Body of pancreas (tissue), 4 donors: ENCODE data around the gene UPK3BL2. TPM values are rescaled to one million over a fixed set of nuclear protein-coding genes. Genes with fewer than 3 reads are reported as not detected.
"Not testable (repeated sequence)": the region's sequence is repeated elsewhere in the genome, so short reads cannot be mapped to it uniquely, and the experiment has no call there.

ENCODE experiments used
- ATAC-seq: fragments of 150-250 bp; one replicate; pipeline ENCODE4 v1.9.1; 2016
- DNase-seq, 4 donors: peaks; one replicate each; pipeline ENCODE4 v3.0.0-alpha.2; 2019
- H3K27ac ChIP-seq, 4 donors: fragments of 200-600 bp; sonication (generic); 1 replicate in 3 of 4; 2 replicates in 1 of 4; pipeline versions ENCODE4 v1.5.1 to v1.6.1; 2016 to 2019; ENCODE audit warnings: mild to moderate bottlenecking in 1 of 4, mixed read lengths in 1 of 4, moderate library complexity in 1 of 4
- H3K27me3 ChIP-seq, 2 donors: fragments of 200-600 bp; sonication (generic); one replicate each; pipeline ENCODE4 v1.6.0; 2016; ENCODE audit warnings: mild to moderate bottlenecking in 1 of 2
- H3K36me3 ChIP-seq, 2 donors: fragments of 200-600 bp; sonication (generic); replicated peaks in 1 of 2; 2 replicates each; pipeline ENCODE4 v1.5.1; 2016; ENCODE audit warnings: low read depth in 2 of 2; ENCODE audit not compliant: insufficient read depth in 1 of 2
- H3K4me1 ChIP-seq: fragments of 200-600 bp; sonication (generic); one replicate; pipeline ENCODE4 v1.6.0; 2016
- H3K4me3 ChIP-seq, 2 donors: fragments of 200-600 bp; sonication (generic); 1 replicate in 1 of 2; 2 replicates in 1 of 2; pipeline ENCODE4 v1.5.1; 2016 to 2019
- H3K9me3 ChIP-seq, 3 donors: fragments of 200-600 bp; sonication (generic); 1 replicate in 2 of 3; 2 replicates in 1 of 3; pipeline ENCODE4 v1.5.1; 2016
- WGBS, 2 donors: methylation state at CpG; one replicate each; pipeline ENCODE4 v1.1.5; 2017; 5-methylcytosine and 5-hydroxymethylcytosine counted together
- intact Hi-C: fragments of 100-400 bp; cut with DNase I; formaldehyde crosslinking; loops from one replicate; pipeline ENCODE4 v1.15.1; 2023
- total RNA-seq, 2 donors: library from RNA; depleted of rRNA; stranded (reverse); fragments of >200 nt; gene quantifications; one replicate each; pipeline ENCODE4 v1.1.0, GENCODE V29; 2016

The UPK3BL2 gene
- total RNA-seq, 2 donors from 2014 or later, result 7.5 to 20.4 TPM

DNA sequence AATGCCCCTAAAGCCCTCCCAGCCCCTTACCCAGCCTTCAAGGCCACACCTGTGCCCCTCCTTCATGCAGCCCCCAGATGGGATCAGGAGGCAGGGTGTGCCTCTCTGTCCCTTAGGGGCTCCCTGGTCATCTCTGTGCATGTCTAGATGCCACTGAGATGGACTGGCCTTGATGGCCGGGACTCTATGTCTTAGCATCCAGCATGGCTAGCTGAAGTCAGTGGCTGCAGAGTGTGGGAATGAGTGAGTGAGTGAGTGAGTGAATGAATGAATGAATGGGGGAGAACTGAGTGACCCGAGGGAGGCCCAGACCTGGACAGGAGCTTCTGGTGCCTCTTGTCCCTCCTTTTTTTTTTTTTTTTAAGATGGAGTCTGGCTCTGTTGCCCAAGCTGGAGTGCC lies 11.4 kb downstream of the UPK3BL2 start:
- ATAC-seq, DNase-seq, H3K27ac ChIP-seq, H3K27me3 ChIP-seq, H3K4me1 ChIP-seq, intact Hi-C loops, H3K4me3 ChIP-seq, H3K36me3 ChIP-seq, H3K9me3 ChIP-seq: not testable (repeated sequence)
- 79 to 90% methylated on average over 1 to 2 of the region's 2 CpGs for WGBS, 2 donors

GRCh38 chr7:102531583-102531982 lies 11.9 kb downstream of the UPK3BL2 start:
- H3K4me1 ChIP-seq, H3K9me3 ChIP-seq, ATAC-seq, intact Hi-C loops, H3K36me3 ChIP-seq, H3K4me3 ChIP-seq, H3K27me3 ChIP-seq, H3K27ac ChIP-seq: not testable (repeated sequence)
- no CpG with 5 or more reads among the region's 7 CpGs for WGBS, 2 donors
- DNase-seq, result peak in 1 of 4 donors; percentile 15

GRCh38 chr7:102527822-102528793 lies 15.4 kb downstream of the UPK3BL2 start:
- H3K4me1 ChIP-seq, H3K9me3 ChIP-seq, H3K27ac ChIP-seq, intact Hi-C loops, H3K4me3 ChIP-seq, H3K27me3 ChIP-seq, H3K36me3 ChIP-seq: not testable (repeated sequence)
- 92% methylated on average over 2 of the region's 13 CpGs; no CpG with 5 or more reads in 1 of the 2 donors for WGBS, 2 donors
- ATAC-seq, result peak; percentile 25
- DNase-seq, result peak in 1 of 4 donors; percentile 1

GRCh38 chr7:102527182-102527581 lies 16.3 kb downstream of the UPK3BL2 start:
- H3K9me3 ChIP-seq, DNase-seq, H3K27ac ChIP-seq, H3K36me3 ChIP-seq, H3K4me1 ChIP-seq, ATAC-seq, intact Hi-C loops, H3K27me3 ChIP-seq, H3K4me3 ChIP-seq: not testable (repeated sequence)
- no CpG with 5 or more reads among the region's 8 CpGs for WGBS, 2 donors

DNA sequence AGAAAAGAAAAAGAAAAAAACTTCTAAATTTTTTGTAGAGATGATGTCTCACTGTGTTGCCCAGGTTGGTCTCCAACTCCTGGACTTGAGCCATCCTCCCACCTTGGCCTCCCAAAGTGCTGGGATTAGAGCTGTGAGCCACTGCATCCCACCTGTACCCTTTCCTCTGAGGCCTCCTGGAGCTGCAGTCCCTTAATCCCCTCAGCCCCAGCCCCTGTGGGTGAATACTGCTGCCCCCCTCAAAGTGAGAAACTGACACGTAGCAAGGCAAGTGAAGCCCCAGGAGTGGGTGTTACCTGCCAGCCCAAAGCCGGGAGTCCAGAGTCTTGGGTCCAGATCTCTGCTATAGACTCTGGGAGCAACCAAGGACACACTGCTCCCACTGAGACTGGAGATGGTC lies 18.7 kb downstream of the UPK3BL2 start:
- 33% methylated on average over 1 of the region's 2 CpGs; no CpG with 5 or more reads in 1 of the 2 donors for WGBS, 2 donors
- H3K27me3 ChIP-seq, H3K4me1 ChIP-seq, intact Hi-C loops, DNase-seq, H3K9me3 ChIP-seq, H3K36me3 ChIP-seq, ATAC-seq, H3K4me3 ChIP-seq, H3K27ac ChIP-seq: not testable (repeated sequence)

GRCh38 chr7:102520797-102521196 lies 22.7 kb downstream of the UPK3BL2 start:
- H3K27me3 ChIP-seq, H3K27ac ChIP-seq, H3K9me3 ChIP-seq, ATAC-seq, H3K36me3 ChIP-seq, intact Hi-C loops, DNase-seq, H3K4me3 ChIP-seq, H3K4me1 ChIP-seq: not testable (repeated sequence)
- 89% methylated on average over 4 of the region's 5 CpGs; no CpG with 5 or more reads in 1 of the 2 donors for WGBS, 2 donors

GRCh38 chr7:102517550-102518147 lies 25.8 kb downstream of the UPK3BL2 start, which contains the start of gene RASA4B:
Gene RASA4B (minus strand): TSS chr7:102517777. CDS start chr7:102517710, 67 bp downstream.
- DNase-seq (peak in 2 of 4 donors; percentile 9 to 14), ATAC-seq (peak; percentile 98)
- H3K9me3 ChIP-seq, H3K27ac ChIP-seq, H3K4me1 ChIP-seq, intact Hi-C loops, H3K4me3 ChIP-seq, H3K36me3 ChIP-seq, H3K27me3 ChIP-seq: not testable (repeated sequence)
- WGBS, 2 donors, result no CpG with 5 or more reads among the region's 61 CpGs

GRCh38 chr7:102516951-102517350 lies 26.5 kb downstream of the UPK3BL2 start:
- WGBS, 2 donors, result no CpG with 5 or more reads among the region's 10 CpGs
- H3K4me3 ChIP-seq, H3K4me1 ChIP-seq, H3K27ac ChIP-seq, H3K27me3 ChIP-seq, H3K9me3 ChIP-seq, ATAC-seq, H3K36me3 ChIP-seq, intact Hi-C loops, DNase-seq: not testable (repeated sequence)

DNA sequence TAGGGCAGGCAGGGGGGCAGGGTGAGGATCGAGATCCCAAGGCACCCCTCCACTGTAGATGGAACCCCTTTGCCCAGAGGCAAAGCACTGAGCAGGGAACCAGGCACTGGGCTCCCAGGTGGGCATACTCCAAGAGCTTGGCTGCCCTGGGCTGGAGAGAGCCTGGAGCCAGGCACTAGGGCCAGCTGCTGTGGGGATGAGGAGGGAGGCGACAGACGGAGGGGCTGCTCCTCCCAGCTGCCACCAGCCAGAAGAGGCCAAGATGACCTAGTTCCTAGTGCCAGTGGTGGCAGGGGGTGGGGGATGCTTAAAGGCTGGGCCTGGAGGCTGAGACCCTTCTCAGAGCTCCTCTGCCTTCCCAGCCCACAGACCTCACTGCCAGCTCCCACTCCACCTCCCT lies 27.6 kb downstream of the UPK3BL2 start:
- H3K9me3 ChIP-seq, H3K27ac ChIP-seq, intact Hi-C loops, ATAC-seq, DNase-seq, H3K4me1 ChIP-seq, H3K36me3 ChIP-seq, H3K4me3 ChIP-seq, H3K27me3 ChIP-seq: not testable (repeated sequence)
- WGBS, 2 donors, result no CpG with 5 or more reads among the region's 3 CpGs

- H3K9me3 ChIP-seq, H3K27ac ChIP-seq, H3K27me3 ChIP-seq, intact Hi-C loops, ATAC-seq, H3K36me3 ChIP-seq, H3K4me3 ChIP-seq, H3K4me1 ChIP-seq: not testable (repeated sequence)
- 83% methylated on average over 2 of the region's 15 CpGs; no CpG with 5 or more reads in 1 of the 2 donors for WGBS, 2 donors
- peak in 1 of 4 donors; percentile 2 for DNase-seq
Measured at GRCh38 chr7:102514881-102515721, 28.4 kb downstream of the UPK3BL2 start.

DNA sequence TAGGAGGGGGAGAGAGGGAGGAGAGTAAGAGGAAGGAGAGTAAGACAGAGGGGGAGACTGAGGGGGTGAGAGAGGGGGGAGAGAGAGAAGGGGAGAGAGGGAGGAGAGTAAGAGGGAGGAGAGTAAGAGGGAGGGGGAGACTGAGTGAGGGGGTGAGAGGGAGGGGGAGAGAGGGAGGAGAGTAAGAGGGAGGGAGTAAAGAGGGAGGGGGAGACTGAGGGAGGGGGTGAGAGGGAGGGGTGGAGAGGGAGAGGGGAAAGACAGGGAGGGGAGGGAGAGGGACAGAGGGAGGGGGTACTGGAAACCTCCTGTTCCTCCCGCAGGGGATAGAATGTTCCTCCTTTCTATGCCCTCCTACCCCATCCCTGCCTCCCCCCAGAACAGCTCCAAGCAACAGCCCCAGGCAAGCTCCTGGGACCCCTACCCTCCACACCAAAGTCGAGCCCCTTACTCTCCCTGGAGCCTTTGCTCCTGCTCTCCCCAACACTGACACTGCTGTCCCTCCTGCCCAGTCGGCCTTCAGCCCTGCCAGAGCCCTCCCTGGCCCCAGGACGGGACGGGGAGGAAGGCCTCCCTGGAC lies 30.8 kb downstream of the UPK3BL2 start:
- H3K36me3 ChIP-seq, H3K4me3 ChIP-seq, ATAC-seq, H3K4me1 ChIP-seq, intact Hi-C loops, H3K27me3 ChIP-seq, H3K9me3 ChIP-seq: not testable (repeated sequence)
- peak overlapping the region in 1 of 4 donors; percentile 37 for H3K27ac ChIP-seq
- 5 to 14% methylated on average over 2 to 4 of the region's 5 CpGs for WGBS, 2 donors
- DNase-seq, result peak in 3 of 4 donors; percentile 6 to 12 (median 11)
